PC-9 (cell line): ENCODE data around the gene CHMP2B. TPM values are rescaled to one million over a fixed set of nuclear protein-coding genes. Genes with fewer than 3 reads are reported as not detected.

Experiments used
- BruUV-seq: library from RNA; stranded (reverse); fragments of 400-500 nt; replicated peaks from 2 replicates; lab custom pipeline; 2021; lab: Mats Ljungman, UMichigan
- CTCF ChIA-PET: fragments of 300-600 bp; sonication (Branson Sonifier 250); formaldehyde crosslinking; loops from one replicate; lab custom pipeline; 2022; ENCODE audit warnings: antibody characterized with exemption; lab: Charles Lee
- POLR2A ChIA-PET: fragments of 300-600 bp; sonication (Branson Sonifier 250); formaldehyde crosslinking; loops from one replicate; lab custom pipeline; 2022; ENCODE audit warnings: antibody characterized with exemption; ENCODE audit not compliant: unreplicated experiment; lab: Charles Lee
- DNase-seq, 2 experiments: peaks; one replicate each; pipeline versions ENCODE4 v3.0.0 to v3.0.0-alpha.2; 2015 to 2022; ENCODE audit warnings: mixed read lengths in 1 of 2
- H2AFZ ChIP-seq: fragments of 200-600 bp; sonication (generic); 2 replicates; pipeline ENCODE4 v1.8.1; 2017; ENCODE audit warnings: antibody characterized with exemption
- H3F3A ChIP-seq: fragments of 200-600 bp; sonication (generic); 2 replicates; pipeline ENCODE4 v1.8.1; 2017; ENCODE audit warnings: antibody characterized with exemption, mild to moderate bottlenecking, low read depth; ENCODE audit not compliant: insufficient read depth
- H3K27ac ChIP-seq: fragments of 200-600 bp; sonication (generic); 2 replicates; pipeline ENCODE4 v1.6.1; 2016; ENCODE audit warnings: mixed run types
- H3K27me3 ChIP-seq: fragments of 200-600 bp; sonication (generic); 2 replicates; pipeline ENCODE4 v1.6.1; 2016; ENCODE audit warnings: low read depth, mixed run types; ENCODE audit not compliant: insufficient read depth
- H3K36me3 ChIP-seq: fragments of 200-600 bp; sonication (generic); 2 replicates; pipeline ENCODE4 v1.6.1; 2016; ENCODE audit warnings: low read depth, mixed run types
- H3K4me1 ChIP-seq: fragments of 200-600 bp; sonication (generic); replicated peaks from 2 replicates; pipeline ENCODE4 v1.6.1; 2016; ENCODE audit warnings: mixed run types; ENCODE audit not compliant: insufficient read depth
- H3K4me2 ChIP-seq: fragments of 200-600 bp; sonication (generic); 2 replicates; pipeline ENCODE4 v1.6.1; 2017; ENCODE audit warnings: mixed run types
- H3K4me3 ChIP-seq: fragments of 200-600 bp; sonication (generic); 2 replicates; pipeline ENCODE4 v1.6.1; 2016; ENCODE audit warnings: mixed run types
- H3K79me2 ChIP-seq: fragments of 200-600 bp; sonication (generic); 2 replicates; pipeline ENCODE4 v1.6.1; 2017; ENCODE audit warnings: low read depth, mixed run types
- H3K9me2 ChIP-seq: fragments of 200-600 bp; sonication (generic); 2 replicates; pipeline ENCODE4 v1.8.1; 2017; ENCODE audit warnings: mild to moderate bottlenecking; ENCODE audit not compliant: insufficient read depth
- H3K9me3 ChIP-seq: fragments of 200-600 bp; sonication (generic); 2 replicates; pipeline ENCODE4 v1.8.1; 2016; ENCODE audit warnings: low read depth; ENCODE audit not compliant: insufficient read depth
- H4K20me1 ChIP-seq: fragments of 200-600 bp; sonication (generic); 2 replicates; pipeline ENCODE4 v1.8.1; 2017; ENCODE audit not compliant: insufficient read depth
- CTCF ChIP-seq: fragments of 200-600 bp; sonication (generic); conservative IDR thresholded peaks from 2 replicates; pipeline ENCODE4 v1.6.1; 2017; ENCODE audit warnings: mixed run types, antibody characterized with exemption, mild to moderate bottlenecking, moderate library complexity
- EZH2 ChIP-seq: fragments of 200-600 bp; sonication (generic); IDR thresholded peaks from 2 replicates; pipeline ENCODE4 v1.8.0; 2017; ENCODE audit warnings: antibody characterized with exemption, low read depth
- intact Hi-C: fragments of 100-400 bp; cut with micrococcal nuclease; formaldehyde crosslinking; loops from one replicate; pipeline ENCODE4 v1.10.0; 2022; ENCODE audit not compliant: unreplicated experiment
- total RNA-seq: library from RNA; stranded (reverse); gene quantifications from 2 replicates; pipeline ENCODE4 v1.2.3, GENCODE V29; 2021

Gene CHMP2B
- total RNA-seq, 1 experiment from 2014 or later: 54.6 TPM

GRCh38 chr3:87198774-87199173 is 28.3 kb upstream of the CHMP2B start:
- ChIA-PET CTCF (no interaction called here), POLR2A (no interaction called here)
- Histone ChIP-seq H3K4me3 (no peak overlapping the region), H3K27me3 (no peaks in the 10 kb centered on the region), H3K79me2 (no peaks in the 10 kb centered on the region), H3F3A (peaks cover 6% of the 10 kb centered on the region; the same call in 1 of the 2 replicates), H3K4me2 (no peak overlapping the region), H3K9me3 (peaks cover 24% of the 10 kb centered on the region; the same call in 1 of the 2 replicates), H4K20me1 (no peaks in the 10 kb centered on the region), H3K36me3 (no peaks in the 10 kb centered on the region), H3K9me2 (no peaks in the 10 kb centered on the region; the same call in 1 of the 2 replicates), H3K27ac (no peak overlapping the region), H3K4me1 (no peaks in the 10 kb centered on the region), H2AFZ (no peak overlapping the region)
- TF ChIP-seq CTCF (no peak), EZH2 (no peak)
- intact Hi-C loops: no loop called here
- no peak for DNase-seq
- no TSS peak for BruUV-seq

GRCh38 chr3:87199628-87200027 is 27.5 kb upstream of the CHMP2B start:
- POLR2A ChIA-PET: no interaction called here
- no peak overlapping the region for H3K4me2 ChIP-seq
- H3K9me2 ChIP-seq: no peaks in the 10 kb centered on the region; the same call in 1 of the 2 replicates
- peaks cover 6% of the 10 kb centered on the region; the same call in 1 of the 2 replicates for H3F3A ChIP-seq
- H3K79me2 ChIP-seq: no peaks in the 10 kb centered on the region
- H3K9me3 ChIP-seq: peaks cover 31% of the 10 kb centered on the region; the same call in 1 of the 2 replicates
- no peaks in the 10 kb centered on the region for H3K36me3 ChIP-seq
- no peak overlapping the region for H3K4me3 ChIP-seq
- H3K4me1 ChIP-seq: no peaks in the 10 kb centered on the region
- no peaks in the 10 kb centered on the region for H4K20me1 ChIP-seq
- CTCF ChIA-PET: no interaction called here
- no peak overlapping the region for H2AFZ ChIP-seq
- no TSS peak for BruUV-seq
- H3K27ac ChIP-seq: no peak overlapping the region
- intact Hi-C loops: no loop called here
- H3K27me3 ChIP-seq: no peaks in the 10 kb centered on the region
- TF ChIP-seq CTCF (no peak), EZH2 (no peak)
- DNase-seq: no peak

- Histone ChIP-seq H3K79me2 (no peaks in the 10 kb centered on the region), H3K4me3 (no peak overlapping the region), H3K36me3 (no peaks in the 10 kb centered on the region), H3K27ac (no peak overlapping the region), H3K4me1 (peaks cover 1% of the 10 kb centered on the region; the same call in 1 of the 2 replicates), H3K4me2 (no peak overlapping the region), H3F3A (peaks cover 10% of the 10 kb centered on the region; the same call in 1 of the 2 replicates), H3K9me2 (no peaks in the 10 kb centered on the region; the same call in 1 of the 2 replicates), H3K9me3 (peaks cover 27% of the 10 kb centered on the region; the same call in 1 of the 2 replicates), H2AFZ (no peak overlapping the region), H3K27me3 (no peaks in the 10 kb centered on the region), H4K20me1 (no peaks in the 10 kb centered on the region)
- POLR2A ChIA-PET: no interaction called here
- TF ChIP-seq CTCF: no peak
- TF ChIP-seq EZH2: no peak
- DNase-seq: no peak
- BruUV-seq: no TSS peak
- CTCF ChIA-PET: no interaction called here
- intact Hi-C loops: no loop called here
Measured at GRCh38 chr3:87200060-87200647, 27.0 kb upstream of the CHMP2B start.
